Middle frontal gyrus (tissue), 1 donor: ENCODE measurements around the gene SARNP.
"Not testable (repeated sequence)": the region's sequence is repeated elsewhere in the genome, so short reads cannot be mapped to it uniquely, and the experiment has no call there.

Experiments used
- DNase-seq: peaks from one replicate; pipeline ENCODE4 v3.0.0-alpha.2; 2015; ENCODE audit warnings: low spot score; ENCODE audit errors: extremely low spot score

The SARNP gene

GRCh38 chr12:55817345-55818139 lies at the start of gene SARNP, which contains the start of gene ORMDL2:
SARNP (minus strand) TSS chr12:55817724; CDS start chr12:55817701, 23 bp downstream.
ORMDL2 (plus strand) TSS chr12:55818041; CDS start chr12:55819000, 959 bp downstream.
- DNase-seq = peak; percentile 99

GRCh38 chr12:55866454-55867004 lies 49.0 kb upstream of the SARNP start:
- DNase-seq = not testable (repeated sequence)

- DNase-seq = no peak
Measured at GRCh38 chr12:55865327-55865726, 47.8 kb upstream of the SARNP start.

GRCh38 chr12:55862931-55863330 lies 45.4 kb upstream of the SARNP start:
- not testable (repeated sequence) for DNase-seq

GRCh38 chr12:55862286-55862685 lies 44.8 kb upstream of the SARNP start:
- no peak for DNase-seq

GRCh38 chr12:55861871-55862270 lies 44.3 kb upstream of the SARNP start:
- no peak for DNase-seq

- no peak for DNase-seq
Measured at GRCh38 chr12:55861396-55861795, 43.9 kb upstream of the SARNP start.

- DNase-seq = no peak
Measured at GRCh38 chr12:55852740-55853139, 35.2 kb upstream of the SARNP start.

GRCh38 chr12:55850893-55851292 lies 33.4 kb upstream of the SARNP start:
- DNase-seq = no peak

GRCh38 chr12:55850401-55850800 lies 32.9 kb upstream of the SARNP start:
- no peak for DNase-seq

GRCh38 chr12:55849616-55850343 lies 32.3 kb upstream of the SARNP start:
- no peak for DNase-seq

- DNase-seq = no peak
Measured at GRCh38 chr12:55847603-55848291, 30.2 kb upstream of the SARNP start.

GRCh38 chr12:55847033-55847432 lies 29.5 kb upstream of the SARNP start:
- DNase-seq = no peak

- no peak for DNase-seq
Measured at GRCh38 chr12:55845785-55846496, 28.4 kb upstream of the SARNP start.

GRCh38 chr12:55845361-55845760 lies 27.8 kb upstream of the SARNP start:
- no peak for DNase-seq

GRCh38 chr12:55844961-55845360 lies 27.4 kb upstream of the SARNP start:
- no peak for DNase-seq

- no peak for DNase-seq
Measured at GRCh38 chr12:55843431-55843830, 25.9 kb upstream of the SARNP start.

GRCh38 chr12:55842681-55843429 lies 25.3 kb upstream of the SARNP start, which contains the start of gene MMP19:
MMP19 (minus strand) TSS chr12:55842936; CDS start chr12:55842830, 106 bp downstream.
- no peak for DNase-seq

GRCh38 chr12:55840581-55841351 lies 23.2 kb upstream of the SARNP start:
- no peak for DNase-seq
